Loucy (cell line): ENCODE results near the gene PSEN2.
A peak's percentile ranks its signal among the peaks of the same experiment; 100 is the strongest.

Experiments used
- H2AFZ ChIP-seq: fragments of 200-600 bp; sonication (generic); 2 replicates; pipeline ENCODE4 v1.6.0; 2016; ENCODE audit warnings: antibody characterized with exemption, mild to moderate bottlenecking, low read length, moderate library complexity
- H3F3A ChIP-seq: fragments of 200-600 bp; 2 replicates; pipeline ENCODE4 v1.6.0; 2016; ENCODE audit warnings: antibody characterized with exemption, low read depth, mild to moderate bottlenecking
- H3K27me3 ChIP-seq: fragments of 200-600 bp; sonication (generic); 2 replicates; pipeline ENCODE4 v1.6.1; 2014; ENCODE audit warnings: low read length, mild to moderate bottlenecking; ENCODE audit not compliant: insufficient read depth, poor library complexity, severe bottlenecking
- H3K36me3 ChIP-seq: fragments of 200-600 bp; sonication (generic); 2 replicates; pipeline ENCODE4 v1.6.1; 2016; ENCODE audit warnings: low read length; ENCODE audit not compliant: insufficient read depth
- H3K4me1 ChIP-seq: fragments of 200-600 bp; sonication (generic); 2 replicates; pipeline ENCODE4 v1.5.1; 2014; ENCODE audit warnings: low read length, mild to moderate bottlenecking; ENCODE audit not compliant: insufficient read depth, poor library complexity, severe bottlenecking
- H3K4me2 ChIP-seq: fragments of 200-600 bp; sonication (generic); 2 replicates; pipeline ENCODE4 v1.6.0; 2014; ENCODE audit warnings: antibody characterized with exemption, low read length, low read depth, mild to moderate bottlenecking; ENCODE audit not compliant: poor library complexity, severe bottlenecking
- H3K4me3 ChIP-seq: fragments of 200-600 bp; sonication (generic); 2 replicates; pipeline ENCODE4 v1.5.1; 2014; ENCODE audit warnings: low read length, mild to moderate bottlenecking, mixed read lengths; ENCODE audit not compliant: poor library complexity, severe bottlenecking
- H3K79me2 ChIP-seq: fragments of 200-600 bp; sonication (generic); 2 replicates; pipeline ENCODE4 v1.6.1; 2014; ENCODE audit warnings: low read length; ENCODE audit not compliant: insufficient read depth
- H3K9ac ChIP-seq: fragments of 200-600 bp; sonication (generic); 2 replicates; pipeline ENCODE4 v1.6.0; 2014; ENCODE audit warnings: mild to moderate bottlenecking, low read depth, low read length, moderate library complexity; ENCODE audit not compliant: poor library complexity, severe bottlenecking
- H3K9me2 ChIP-seq: fragments of 200-600 bp; sonication (generic); replicated peaks from 2 replicates; pipeline ENCODE4 v1.6.1; 2016; ENCODE audit warnings: low read depth, low read length, mixed read lengths
- H3K9me3 ChIP-seq: fragments of 200-600 bp; sonication (generic); 2 replicates; pipeline ENCODE4 v1.6.1; 2014; ENCODE audit warnings: mild to moderate bottlenecking, antibody characterized with exemption, low read length, low read depth; ENCODE audit not compliant: insufficient read depth
- H4K20me1 ChIP-seq: fragments of 200-600 bp; sonication (generic); 2 replicates; pipeline ENCODE4 v1.6.0; 2014; ENCODE audit warnings: antibody characterized with exemption, low read length, mild to moderate bottlenecking; ENCODE audit not compliant: insufficient read depth, poor library complexity, severe bottlenecking
- CTCF ChIP-seq: fragments of 200-600 bp; sonication (generic); conservative IDR thresholded peaks from 2 replicates; pipeline ENCODE4 v1.5.1; 2014; ENCODE audit warnings: mild to moderate bottlenecking, antibody characterized with exemption, low read length
- EZH2phosphoT487 ChIP-seq: fragments of 200-600 bp; IDR thresholded peaks from 2 replicates; pipeline ENCODE4 v1.6.1; 2018; ENCODE audit warnings: antibody characterized with exemption, mild to moderate bottlenecking, moderate library complexity, borderline replicate concordance

PSEN2 gene

GRCh38 chr1:226871636-226872327, 1.4 kb downstream of the PSEN2 start:
- no peaks in the 10 kb centered on the region for H3K36me3 ChIP-seq
- H3K27me3 ChIP-seq, result no peaks in the 10 kb centered on the region
- H3K9me3 ChIP-seq, result no peaks in the 10 kb centered on the region
- no peaks in the 10 kb centered on the region for H3K79me2 ChIP-seq
- no peak overlapping the region for H3K4me2 ChIP-seq
- H3K4me1 ChIP-seq, result peaks cover 29% of the 10 kb centered on the region
- H3K4me3 ChIP-seq, result no peak overlapping the region
- no peak overlapping the region for H3K9ac ChIP-seq
- H4K20me1 ChIP-seq, result no peaks in the 10 kb centered on the region
- TF ChIP-seq EZH2phosphoT487, result no peak
- TF ChIP-seq CTCF, result no peak
- H3K9me2 ChIP-seq, result no peaks in the 10 kb centered on the region
- no peaks in the 10 kb centered on the region for H3F3A ChIP-seq
- H2AFZ ChIP-seq, result no peak overlapping the region

- Histone ChIP-seq H3K9ac (no peak overlapping the region), H3K9me2 (no peaks in the 10 kb centered on the region), H3K27me3 (no peaks in the 10 kb centered on the region), H3K36me3 (no peaks in the 10 kb centered on the region), H3F3A (no peaks in the 10 kb centered on the region), H2AFZ (no peak overlapping the region), H3K4me3 (no peak overlapping the region), H3K79me2 (no peaks in the 10 kb centered on the region), H4K20me1 (no peaks in the 10 kb centered on the region), H3K4me2 (no peak overlapping the region), H3K4me1 (peaks cover 29% of the 10 kb centered on the region), H3K9me3 (no peaks in the 10 kb centered on the region)
- TF ChIP-seq EZH2phosphoT487, result no peak
- TF ChIP-seq CTCF, result no peak
These were observed 2.0 kb downstream of the PSEN2 start for GRCh38 chr1:226872437-226872836.

- no peaks in the 10 kb centered on the region for H3F3A ChIP-seq
- H3K4me1 ChIP-seq, result peaks cover 29% of the 10 kb centered on the region
- H3K9ac ChIP-seq, result no peak overlapping the region
- no peaks in the 10 kb centered on the region for H4K20me1 ChIP-seq
- H3K4me3 ChIP-seq, result no peak overlapping the region
- TF ChIP-seq CTCF, result no peak
- no peak for TF ChIP-seq EZH2phosphoT487
- H2AFZ ChIP-seq, result no peak overlapping the region
- no peaks in the 10 kb centered on the region for H3K9me2 ChIP-seq
- no peaks in the 10 kb centered on the region for H3K36me3 ChIP-seq
- H3K9me3 ChIP-seq, result no peaks in the 10 kb centered on the region
- peak overlapping the region; percentile 52 for H3K4me2 ChIP-seq
- H3K27me3 ChIP-seq, result no peaks in the 10 kb centered on the region
- no peaks in the 10 kb centered on the region for H3K79me2 ChIP-seq
These were observed 3.6 kb downstream of the PSEN2 start for GRCh38 chr1:226873771-226874578.
